Suprapubic skin (tissue), 4 donors: Measurements from ENCODE around the gene FUT3.

Experiments used
- EP300 ChIP-seq: sonication (generic); formaldehyde crosslinking; IDR thresholded peaks from one replicate; pipeline ENCODE4 v1.6.1; 2017; ENCODE audit warnings: antibody characterized with exemption
- POLR2AphosphoS5 ChIP-seq, 3 donors: sonication (generic); formaldehyde crosslinking; IDR thresholded peaks; one replicate each; pipeline ENCODE4 v1.6.1; 2017; ENCODE audit warnings: antibody characterized with exemption in 3 of 3
- TF ChIP-seq, protein P1 (sequence below), 2 donors: fragments of 200-600 bp in 1 of 2; fragments of 450-650 bp in 1 of 2; sonication (generic) in 1 of 2; IDR thresholded peaks; one replicate each; pipeline ENCODE4 v1.5.1; 2016 to 2019; ENCODE audit warnings: antibody characterized with exemption in 2 of 2, mild to moderate bottlenecking in 1 of 2, moderate library complexity in 1 of 2

GRCh38 chr19:5844456-5845433 lies 6.5 kb downstream of the FUT3 start:
- TF ChIP-seq, protein P1, sequence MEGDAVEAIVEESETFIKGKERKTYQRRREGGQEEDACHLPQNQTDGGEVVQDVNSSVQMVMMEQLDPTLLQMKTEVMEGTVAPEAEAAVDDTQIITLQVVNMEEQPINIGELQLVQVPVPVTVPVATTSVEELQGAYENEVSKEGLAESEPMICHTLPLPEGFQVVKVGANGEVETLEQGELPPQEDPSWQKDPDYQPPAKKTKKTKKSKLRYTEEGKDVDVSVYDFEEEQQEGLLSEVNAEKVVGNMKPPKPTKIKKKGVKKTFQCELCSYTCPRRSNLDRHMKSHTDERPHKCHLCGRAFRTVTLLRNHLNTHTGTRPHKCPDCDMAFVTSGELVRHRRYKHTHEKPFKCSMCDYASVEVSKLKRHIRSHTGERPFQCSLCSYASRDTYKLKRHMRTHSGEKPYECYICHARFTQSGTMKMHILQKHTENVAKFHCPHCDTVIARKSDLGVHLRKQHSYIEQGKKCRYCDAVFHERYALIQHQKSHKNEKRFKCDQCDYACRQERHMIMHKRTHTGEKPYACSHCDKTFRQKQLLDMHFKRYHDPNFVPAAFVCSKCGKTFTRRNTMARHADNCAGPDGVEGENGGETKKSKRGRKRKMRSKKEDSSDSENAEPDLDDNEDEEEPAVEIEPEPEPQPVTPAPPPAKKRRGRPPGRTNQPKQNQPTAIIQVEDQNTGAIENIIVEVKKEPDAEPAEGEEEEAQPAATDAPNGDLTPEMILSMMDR (IDR thresholded peaks at IDR 0.05), result no peak
- TF ChIP-seq EP300 (no peak), POLR2AphosphoS5 (IDR thresholded peaks at IDR 0.05) (no peak)
